ENCODE data around the gene MXRA7. TPM values are rescaled to one million over a fixed set of nuclear protein-coding genes. Genes with fewer than 3 reads are reported as not detected.
"Not testable (repeated sequence)": the region's sequence is repeated elsewhere in the genome, so short reads cannot be mapped to it uniquely, and the experiment has no call there.

The MXRA7 gene
- total RNA-seq, 1 donor from 2014 or later, result 45.7 TPM

DNA sequence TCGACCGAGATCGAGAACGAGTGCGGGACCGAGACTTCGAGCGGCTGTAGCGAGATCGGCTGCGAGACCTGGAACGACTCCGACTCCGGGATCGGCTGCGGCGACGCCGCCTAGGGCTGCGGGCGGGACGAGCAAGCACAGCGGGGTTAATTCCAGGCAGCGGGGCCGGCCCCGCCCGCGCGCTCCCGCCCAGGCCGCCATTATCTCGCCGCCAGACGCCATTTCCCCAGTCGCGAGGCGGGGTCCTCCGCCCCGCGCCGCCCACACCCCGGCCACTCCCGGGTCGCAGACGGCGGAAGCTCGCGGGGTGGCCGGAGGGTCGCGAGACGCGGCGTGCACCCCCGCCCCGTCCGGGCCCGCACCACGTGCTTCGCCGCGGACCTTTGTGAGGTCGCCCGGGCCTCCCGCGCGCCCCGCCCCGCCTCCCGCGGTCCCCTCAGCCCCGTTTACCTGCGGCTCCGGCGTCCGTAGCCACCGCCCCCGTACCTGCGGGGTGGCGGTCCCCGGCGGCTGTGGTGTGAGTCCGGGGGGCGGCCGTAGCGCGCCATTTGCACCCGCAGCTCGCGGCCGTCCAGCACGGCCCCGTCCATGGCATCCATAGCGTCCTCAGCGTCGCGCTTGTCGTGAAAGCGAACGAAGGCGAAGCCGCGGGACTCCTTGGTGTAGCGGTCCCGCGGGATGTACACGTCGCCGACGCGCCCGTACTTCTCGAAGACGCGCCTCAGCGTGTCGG lies 25.8 kb upstream of the MXRA7 start:
- no peak for FAIRE-seq
- peak; percentile 61 to 73 for DNase-seq (ENCODE audit: low spot score in 2 of 2)

GRCh38 chr17:76735586-76736348 lies 25.0 kb upstream of the MXRA7 start:
- no peak for DNase-seq (ENCODE audit: low spot score in 2 of 2)
- no peak for FAIRE-seq

DNA sequence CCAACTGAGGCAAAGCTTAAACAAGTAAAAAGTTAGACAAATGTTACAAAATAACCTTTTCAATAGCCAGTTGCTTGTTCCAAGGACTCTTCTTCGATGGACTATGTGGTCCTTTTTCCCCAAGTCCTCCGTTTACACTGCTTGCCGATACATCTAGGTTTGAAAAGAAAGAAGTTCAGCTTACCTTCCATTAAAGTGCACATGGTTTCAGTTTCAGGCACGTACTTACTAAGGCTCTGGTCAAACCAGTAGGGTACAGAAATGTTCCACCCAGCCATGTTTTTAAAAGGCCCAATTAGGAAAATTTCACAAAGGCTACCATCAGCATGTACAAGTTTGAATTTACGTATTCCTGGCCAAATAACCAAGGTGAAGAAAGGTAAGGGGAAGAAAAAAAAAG lies 24.2 kb upstream of the MXRA7 start:
- DNase-seq (ENCODE audit: low spot score in 2 of 2), result no peak
- FAIRE-seq, result no peak

DNA sequence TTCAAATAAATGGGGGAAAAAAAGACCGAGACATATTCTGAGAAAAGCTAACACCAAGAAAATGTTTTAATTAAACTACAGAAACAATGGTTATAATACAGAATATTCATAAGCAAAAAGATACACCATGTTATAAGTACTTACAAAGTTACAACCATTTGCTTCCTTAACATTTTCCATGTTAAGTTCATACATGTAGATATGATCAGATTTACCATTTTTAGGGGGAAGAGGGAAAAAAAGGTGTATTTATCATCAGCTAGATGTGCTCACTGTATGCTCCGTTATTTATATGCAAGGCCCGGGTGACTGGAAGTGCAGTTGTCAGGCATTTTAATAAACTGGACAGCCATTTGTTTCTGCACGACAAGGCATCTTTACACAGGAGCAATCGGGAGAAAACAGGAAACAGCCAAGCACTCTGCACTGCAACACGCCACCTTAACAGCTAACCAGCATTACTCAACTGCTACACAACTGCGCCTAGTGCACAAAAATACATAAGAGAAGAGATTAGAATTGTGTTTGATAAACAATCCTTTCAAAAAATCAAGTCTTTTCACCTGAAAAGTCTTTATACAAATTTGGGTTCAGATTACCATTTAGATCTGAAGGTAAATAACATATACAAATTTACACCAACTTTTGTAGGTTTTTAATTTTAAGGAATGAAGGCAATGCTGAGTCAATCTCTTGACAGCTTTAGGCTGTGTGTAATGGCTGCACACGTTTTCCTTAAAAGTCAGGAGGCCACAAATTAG lies 23.5 kb upstream of the MXRA7 start:
- FAIRE-seq, result no peak
- DNase-seq (ENCODE audit: low spot score in 2 of 2), result no peak

- FAIRE-seq (no peak), DNase-seq (ENCODE audit: low spot score in 2 of 2) (no peak)
These were observed 22.8 kb upstream of the MXRA7 start for GRCh38 chr17:76733618-76733957.

DNA sequence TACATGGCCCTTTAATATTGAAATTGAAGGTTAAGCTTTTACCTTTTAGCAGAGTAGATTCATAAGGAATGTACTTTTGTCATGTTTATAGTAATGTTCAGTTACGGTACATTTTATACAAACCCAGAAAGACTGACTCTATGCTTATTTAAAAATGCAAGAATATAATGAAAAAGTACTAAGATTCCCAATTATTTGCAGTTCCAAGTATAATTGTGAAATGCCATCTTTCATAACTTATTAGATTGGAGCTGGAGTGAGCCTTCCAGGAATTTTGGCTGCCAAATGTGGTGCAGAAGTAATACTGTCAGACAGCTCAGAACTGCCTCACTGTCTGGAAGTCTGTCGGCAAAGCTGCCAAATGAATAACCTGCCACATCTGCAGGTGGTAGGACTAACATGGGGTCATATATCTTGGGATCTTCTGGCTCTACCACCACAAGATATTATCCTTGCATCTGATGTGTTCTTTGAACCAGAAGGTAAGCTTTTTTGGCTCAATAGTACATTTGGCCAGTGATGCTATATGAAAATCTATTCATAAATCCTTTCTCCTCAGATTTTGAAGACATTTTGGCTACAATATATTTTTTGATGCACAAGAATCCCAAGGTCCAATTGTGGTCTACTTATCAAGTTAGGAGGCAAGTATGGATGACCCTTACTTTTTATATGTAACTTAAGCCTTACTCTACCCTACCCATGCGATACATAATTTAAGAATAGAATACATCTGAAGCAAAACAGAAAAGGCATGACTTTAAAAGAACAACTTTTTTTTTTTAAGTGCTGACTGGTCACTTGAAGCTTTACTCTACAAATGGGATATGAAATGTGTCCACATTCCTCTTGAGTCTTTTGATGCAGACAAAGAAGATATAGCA lies 22.2 kb upstream of the MXRA7 start:
- DNase-seq (ENCODE audit: low spot score in 2 of 2) (no peak), FAIRE-seq (no peak)

GRCh38 chr17:76731800-76732733 lies 21.3 kb upstream of the MXRA7 start:
- not testable (repeated sequence) for DNase-seq (ENCODE audit: low spot score in 2 of 2)

GRCh38 chr17:76727745-76728456 lies 17.1 kb upstream of the MXRA7 start:
- FAIRE-seq, result no peak

More at GRCh38 chr17:76731800-76732733, 21.3 kb upstream of the MXRA7 start:
- not testable (repeated sequence) for FAIRE-seq

GRCh38 chr17:76726776-76727718 lies 16.3 kb upstream of the MXRA7 start, which contains the start of gene METTL23:
Gene METTL23 (plus strand): TSS chr17:76726839. CDS start chr17:76729711, 2,872 bp downstream.
- DNase-seq (ENCODE audit: low spot score in 2 of 2), result peak in 1 of 2 donors; percentile 72
- no peak for FAIRE-seq

More at GRCh38 chr17:76727745-76728456, 17.1 kb upstream of the MXRA7 start:
- DNase-seq (ENCODE audit: low spot score in 2 of 2), result no peak

DNA sequence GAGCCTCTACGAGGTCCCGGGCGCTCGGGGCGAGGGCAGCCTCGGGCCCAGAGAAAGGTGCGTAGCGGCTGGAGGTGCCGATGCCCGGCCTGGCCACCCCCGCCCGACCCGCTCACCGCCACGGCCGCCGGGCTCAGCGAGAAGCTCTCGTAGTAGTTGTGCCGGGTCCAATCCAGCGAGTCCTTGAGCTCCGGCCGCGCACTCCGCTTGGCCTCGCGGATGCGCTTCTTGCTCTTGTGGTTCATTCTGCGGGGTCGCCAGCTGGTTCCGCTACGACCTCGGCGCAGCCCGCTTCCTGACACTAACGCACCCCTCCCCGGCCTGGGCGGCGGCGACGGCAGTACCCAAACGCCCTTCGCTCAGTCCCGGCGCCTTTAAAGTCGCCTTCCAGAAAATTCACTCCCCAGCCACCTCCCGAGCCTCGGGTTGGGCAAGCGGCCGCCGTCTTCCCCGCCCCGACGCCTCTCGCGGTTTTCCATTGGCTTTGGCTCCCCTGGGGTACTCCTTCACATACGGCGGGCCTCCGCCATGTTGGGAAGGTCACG lies 15.5 kb upstream of the MXRA7 start, which contains the start of gene JMJD6:
JMJD6 (minus strand) TSS at position 376 of the 545 bp plus-strand sequence; CDS start at position 245, 131 bp downstream.
- FAIRE-seq, result no peak
- peak; percentile 96 for DNase-seq (ENCODE audit: low spot score in 2 of 2)

- DNase-seq (ENCODE audit: low spot score in 2 of 2) (peak; percentile 57 to 68), FAIRE-seq (no peak)
These were observed 14.9 kb upstream of the MXRA7 start for GRCh38 chr17:76725580-76726230.

GRCh38 chr17:76723812-76724211 lies 13.0 kb upstream of the MXRA7 start:
- DNase-seq (ENCODE audit: low spot score in 2 of 2) (no peak), FAIRE-seq (no peak)

- FAIRE-seq; DNase-seq (ENCODE audit: low spot score in 2 of 2): not testable (repeated sequence)
These were observed 12.2 kb upstream of the MXRA7 start for GRCh38 chr17:76722977-76723376.

GRCh38 chr17:76722279-76722678 lies 11.5 kb upstream of the MXRA7 start:
- DNase-seq (ENCODE audit: low spot score in 2 of 2) (no peak), FAIRE-seq (no peak)

GRCh38 chr17:76721463-76721862 lies 10.7 kb upstream of the MXRA7 start:
- FAIRE-seq, result no peak
- no peak for DNase-seq (ENCODE audit: low spot score in 2 of 2)

DNA sequence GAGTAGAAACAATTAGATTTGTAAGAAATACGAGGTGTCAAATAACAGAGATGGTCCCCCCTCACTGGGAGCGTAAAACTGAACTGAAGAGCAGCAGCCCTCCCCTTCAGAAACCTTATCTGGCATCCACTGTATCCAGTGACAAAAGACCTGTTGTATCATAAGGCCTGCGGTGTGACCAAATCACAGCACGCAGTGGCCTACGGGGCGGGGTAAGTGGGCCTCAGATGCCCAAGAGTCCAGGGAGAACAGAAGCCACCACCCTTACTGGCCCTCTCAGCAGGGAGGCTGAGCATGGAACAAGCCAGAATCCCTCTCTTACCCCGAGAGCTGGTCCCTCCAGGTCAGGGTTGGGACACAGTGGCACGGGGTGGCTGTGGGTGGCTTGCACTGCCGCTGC lies 10.2 kb upstream of the MXRA7 start:
- no peak for FAIRE-seq
- no peak for DNase-seq (ENCODE audit: low spot score in 2 of 2)
